Measurements from ENCODE around the gene MAN1A2. TPM values are rescaled to one million over a fixed set of nuclear protein-coding genes. Genes with fewer than 3 reads are reported as not detected.

Gene MAN1A2
- total RNA-seq, 1 donor = 43.7 TPM

DNA sequence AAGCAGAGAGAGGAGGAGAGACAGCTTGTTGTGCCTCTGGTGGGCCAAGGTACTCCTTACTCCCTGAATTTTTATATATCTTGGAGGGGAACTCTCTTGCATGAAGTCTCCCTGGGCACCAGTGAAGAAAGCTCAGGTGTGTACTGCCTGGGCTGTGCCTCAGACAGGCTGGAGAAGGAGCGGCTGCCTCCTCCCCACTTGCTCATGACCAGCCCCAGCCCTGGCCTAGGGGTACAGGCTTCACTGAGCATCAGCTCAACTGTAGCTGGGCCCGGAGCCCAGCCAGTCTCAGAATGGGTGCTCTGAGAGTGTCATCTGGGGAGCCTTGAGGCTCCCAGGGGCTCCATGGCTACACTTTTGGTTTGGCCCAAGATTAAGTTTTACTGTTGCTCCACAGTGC lies 193.8 kb downstream of the MAN1A2 start:
- no peak overlapping the region for H3K4me3 ChIP-seq (ENCODE audit: low read depth, low read length)
- DNase-seq (ENCODE audit: low read depth) = no peak
- TF ChIP-seq, protein P1, sequence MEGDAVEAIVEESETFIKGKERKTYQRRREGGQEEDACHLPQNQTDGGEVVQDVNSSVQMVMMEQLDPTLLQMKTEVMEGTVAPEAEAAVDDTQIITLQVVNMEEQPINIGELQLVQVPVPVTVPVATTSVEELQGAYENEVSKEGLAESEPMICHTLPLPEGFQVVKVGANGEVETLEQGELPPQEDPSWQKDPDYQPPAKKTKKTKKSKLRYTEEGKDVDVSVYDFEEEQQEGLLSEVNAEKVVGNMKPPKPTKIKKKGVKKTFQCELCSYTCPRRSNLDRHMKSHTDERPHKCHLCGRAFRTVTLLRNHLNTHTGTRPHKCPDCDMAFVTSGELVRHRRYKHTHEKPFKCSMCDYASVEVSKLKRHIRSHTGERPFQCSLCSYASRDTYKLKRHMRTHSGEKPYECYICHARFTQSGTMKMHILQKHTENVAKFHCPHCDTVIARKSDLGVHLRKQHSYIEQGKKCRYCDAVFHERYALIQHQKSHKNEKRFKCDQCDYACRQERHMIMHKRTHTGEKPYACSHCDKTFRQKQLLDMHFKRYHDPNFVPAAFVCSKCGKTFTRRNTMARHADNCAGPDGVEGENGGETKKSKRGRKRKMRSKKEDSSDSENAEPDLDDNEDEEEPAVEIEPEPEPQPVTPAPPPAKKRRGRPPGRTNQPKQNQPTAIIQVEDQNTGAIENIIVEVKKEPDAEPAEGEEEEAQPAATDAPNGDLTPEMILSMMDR (IDR thresholded peaks at IDR 0.05; ENCODE audit: insufficient read depth, low read length) = no peak

DNA sequence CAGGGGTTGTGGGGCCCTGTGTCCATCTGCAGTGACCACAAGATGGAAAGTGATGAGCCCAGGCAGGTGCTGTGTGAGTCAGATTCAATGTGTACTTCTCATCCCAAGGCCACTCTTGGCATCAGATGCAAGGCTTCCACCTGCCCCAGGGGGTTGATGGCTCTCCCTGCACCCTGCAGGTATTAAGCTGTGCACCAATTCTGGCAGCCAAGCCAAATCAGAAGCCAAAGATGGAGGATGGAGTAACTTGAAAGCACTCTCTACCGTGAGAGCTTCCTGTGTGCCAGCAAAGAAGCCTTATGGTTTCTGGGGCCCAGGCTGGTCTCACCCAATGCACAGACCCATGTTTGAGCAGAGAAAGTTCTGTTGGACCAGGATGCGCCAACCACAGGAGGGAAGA lies 194.3 kb downstream of the MAN1A2 start:
- DNase-seq (ENCODE audit: low read depth) = no peak
- no peak overlapping the region for H3K4me3 ChIP-seq (ENCODE audit: low read depth, low read length)
- TF ChIP-seq, protein P1 (IDR thresholded peaks at IDR 0.05; ENCODE audit: insufficient read depth, low read length) = no peak

DNA sequence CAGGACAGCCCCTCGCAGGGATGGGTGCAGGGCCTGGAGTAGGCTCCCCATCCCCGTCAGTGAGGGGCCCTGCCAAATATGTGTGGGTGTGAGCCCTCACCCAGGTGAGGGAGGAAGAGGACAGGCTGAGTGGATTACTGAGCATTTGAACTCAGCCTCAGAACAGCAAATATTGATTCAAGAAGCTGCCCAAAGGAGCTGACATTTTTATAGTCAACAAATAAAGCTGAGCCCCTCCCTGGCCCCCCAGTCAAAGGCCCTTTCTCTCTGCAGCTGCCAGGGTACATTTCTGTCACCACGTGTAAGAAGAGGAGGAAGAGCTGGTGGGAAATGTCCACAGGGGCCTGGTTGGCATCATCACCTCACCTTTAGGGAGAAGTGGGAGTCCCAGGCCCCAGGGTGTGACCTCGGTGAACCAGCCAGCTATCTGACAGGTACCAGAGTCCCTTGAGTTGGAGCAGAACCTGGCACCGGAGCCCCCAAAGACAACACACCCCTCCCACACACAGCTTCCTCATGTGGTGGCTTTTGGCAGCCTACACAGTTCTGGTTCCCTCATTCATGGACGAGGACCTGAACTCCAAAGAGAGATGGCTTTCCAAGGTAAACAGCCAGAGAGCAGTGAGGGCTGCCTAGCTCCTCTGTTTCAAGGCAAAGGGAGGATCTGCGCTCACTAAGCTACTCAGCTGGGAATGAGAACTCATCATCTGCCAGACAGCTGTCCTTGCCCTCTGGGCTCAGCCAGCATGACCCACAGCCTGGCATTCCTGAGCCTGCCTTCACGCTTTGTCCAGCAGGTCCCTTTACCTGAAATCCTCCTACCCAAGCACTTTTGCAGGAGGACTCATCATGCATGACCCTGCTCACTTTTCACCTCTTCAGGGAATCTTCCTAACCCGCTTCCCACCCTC lies 195.6 kb downstream of the MAN1A2 start:
- TF ChIP-seq, protein P1 (IDR thresholded peaks at IDR 0.05; ENCODE audit: insufficient read depth, low read length) = no peak
- no peak for DNase-seq (ENCODE audit: low read depth)

DNA sequence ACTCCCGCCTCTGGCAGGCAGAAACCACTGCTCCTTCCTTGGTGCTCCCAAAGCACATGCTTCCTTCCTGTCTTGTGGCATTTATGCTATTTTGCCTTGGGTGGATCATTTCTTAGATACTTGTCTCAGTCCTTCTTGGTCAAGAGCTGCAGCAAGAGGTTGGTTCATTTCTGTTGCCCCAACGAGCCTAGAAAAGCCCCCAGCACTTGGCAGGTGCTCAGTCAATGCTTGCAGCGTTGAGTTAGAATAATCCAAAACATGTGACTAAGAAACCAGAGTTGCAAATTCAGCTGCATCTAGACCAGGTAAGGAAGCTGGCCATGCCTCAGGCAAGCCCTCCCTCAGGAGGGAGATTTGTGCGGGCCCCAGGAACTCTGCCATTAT lies 196.2 kb downstream of the MAN1A2 start:
- TF ChIP-seq, protein P1 (IDR thresholded peaks at IDR 0.05; ENCODE audit: insufficient read depth, low read length) = no peak
- DNase-seq (ENCODE audit: low read depth) = no peak
- H3K4me3 ChIP-seq (ENCODE audit: low read depth, low read length) = no peak overlapping the region

More for the DNA sequence above, 195.6 kb downstream of the MAN1A2 start:
- no peak overlapping the region for H3K4me3 ChIP-seq (ENCODE audit: low read depth, low read length)

DNA sequence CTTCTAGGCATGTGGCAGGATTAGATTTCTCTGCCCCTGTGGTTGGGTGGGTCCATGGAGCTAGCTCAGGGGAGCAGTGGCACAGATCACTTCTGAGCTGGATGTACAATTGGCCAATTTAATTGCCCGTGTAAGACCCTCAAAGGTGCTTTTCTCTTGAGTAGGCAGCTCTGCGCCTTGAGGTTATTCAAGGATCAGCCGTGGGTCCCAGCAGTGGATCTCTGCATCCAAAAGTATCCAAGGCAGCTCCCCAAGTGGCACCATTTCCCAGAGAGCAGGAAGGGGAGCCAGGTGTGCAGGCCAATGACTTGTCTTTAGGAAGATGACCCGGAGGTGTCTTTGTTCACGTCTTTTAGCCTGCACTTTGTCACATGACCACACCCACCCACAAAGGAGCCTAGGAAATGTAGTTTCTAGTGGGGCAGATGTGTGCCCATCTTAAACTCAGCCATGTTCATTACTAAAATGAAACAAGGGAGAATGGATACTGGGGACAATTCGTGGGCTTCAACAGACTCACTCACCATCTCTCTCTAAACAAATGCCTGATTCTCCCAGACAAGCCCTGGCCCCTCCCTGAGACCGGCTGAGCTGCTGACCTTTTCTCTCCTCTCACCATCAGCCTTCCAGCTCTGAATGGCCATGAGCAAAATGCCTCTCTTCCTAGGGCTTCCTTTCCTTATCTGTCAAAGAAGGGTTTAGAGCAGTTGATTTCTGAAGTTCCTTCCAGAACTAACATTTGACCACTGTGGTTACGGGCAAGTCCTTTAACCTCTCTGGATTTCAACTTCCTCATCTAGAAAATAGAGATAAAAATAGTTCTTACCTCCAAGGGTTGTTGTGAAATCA lies 197.2 kb downstream of the MAN1A2 start:
- TF ChIP-seq, protein P1 (IDR thresholded peaks at IDR 0.05; ENCODE audit: insufficient read depth, low read length) = no peak
- no peak for DNase-seq (ENCODE audit: low read depth)
- no peak overlapping the region for H3K4me3 ChIP-seq (ENCODE audit: low read depth, low read length)

DNA sequence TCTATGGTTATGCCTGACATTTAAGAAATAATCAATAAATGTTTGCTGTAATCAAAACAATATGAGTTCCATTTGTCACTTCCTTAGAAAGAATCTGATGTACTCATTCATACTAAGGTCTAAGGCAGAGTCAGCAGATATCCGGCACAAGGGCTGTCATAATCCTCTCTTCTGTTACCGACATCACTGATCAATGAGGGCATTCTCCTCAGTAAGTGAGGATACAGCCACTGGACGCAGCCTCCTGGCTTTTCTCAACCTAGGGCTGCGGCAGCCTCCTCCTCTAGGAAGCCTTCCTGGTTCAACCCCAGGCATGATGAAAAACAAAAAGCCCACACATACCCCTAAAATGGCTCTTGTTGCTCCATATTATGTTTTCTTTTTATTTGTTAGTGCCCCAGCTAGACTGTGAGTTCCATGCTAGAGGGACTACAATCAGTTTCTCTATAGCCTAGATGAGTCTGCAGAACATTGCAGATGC lies 197.9 kb downstream of the MAN1A2 start:
- TF ChIP-seq, protein P1 (IDR thresholded peaks at IDR 0.05; ENCODE audit: insufficient read depth, low read length) = no peak
- no peak overlapping the region for H3K4me3 ChIP-seq (ENCODE audit: low read depth, low read length)
- DNase-seq (ENCODE audit: low read depth) = no peak

All from fibroblast of the aortic adventitia (primary cell).